ENCODE results near the gene KRTDAP. TPM values are rescaled to one million over a fixed set of nuclear protein-coding genes. Genes with fewer than 3 reads are reported as not detected.

The KRTDAP gene
- total and polyA plus RNA-seq, 9 of the 15 experiments (the other 6 are each of a cell fraction or from before 2014, with no cell fraction given) = not detected

GRCh38 chr19:35444735-35445134, 45.5 kb downstream of the KRTDAP start:
- ChIA-PET POLR2A (interaction anchor here (0.7 kb wide), 1 partner anchor 363 kb away, joined by 5 read pairs; no protein-coding TSS in a partner anchor), CTCF (ENCODE audit: low intra/inter-chr PET ratio) (no interaction called here)
- Histone ChIP-seq H3K9me3 (replicated peaks; ENCODE audit: control insufficient read depth, insufficient read depth, low read depth, low read length) (no peaks in the 10 kb centered on the region), H3K27me3 (ENCODE audit: control insufficient read depth in 2 of 2, insufficient read depth in 2 of 2, low read length in 2 of 2) (peaks cover 31 to 45% of the 10 kb centered on the region in 2 experiments), H3K79me2 (ENCODE audit: control insufficient read depth, insufficient read depth, low read length) (no peaks in the 10 kb centered on the region), H3K36me3 (ENCODE audit: control insufficient read depth, insufficient read depth, low read length) (no peaks in the 10 kb centered on the region), H3K9ac (ENCODE audit: insufficient read depth in 1 of 2, low read depth in 2 of 2, low read length in 2 of 2) (no peak overlapping the region), H3K4me1 (replicated peaks in 1 of 2; ENCODE audit: control insufficient read depth in 2 of 2, insufficient read depth in 2 of 2, low read length in 2 of 2) (peaks cover 6 to 12% of the 10 kb centered on the region in 2 experiments; a peak in 4 of 5 replicates), H3K9me1 (ENCODE audit: control insufficient read depth, insufficient read depth, low read length) (no peaks in the 10 kb centered on the region), H3K4me2 (ENCODE audit: insufficient read depth, low read length) (no peak overlapping the region), H3K27ac (ENCODE audit: extremely low read depth, low read depth, low read length) (no peak overlapping the region), H2AFZ (ENCODE audit: low read depth, low read length) (no peak overlapping the region), H4K20me1 (replicated peaks; ENCODE audit: control insufficient read depth, insufficient read depth, low read length) (no peaks in the 10 kb centered on the region), H3K4me3 (no peak overlapping the region)
- intact Hi-C loops (cut with micrococcal nuclease) (no loop called here), in situ Hi-C loops (cut with MboI) (no loop called here)
- DNase-seq (ENCODE audit: extremely low read depth in 1 of 4, low spot score in 3 of 4) (no peak), FAIRE-seq (no peak), ATAC-seq (no peak)
- 0% methylated on average over 1 of the region's 1 CpG for WGBS (ENCODE audit: insufficient coverage, low coverage, missing lambda C conversion rate)
- BruUV-seq (replicated peaks) = no TSS peak
- no peak for TF ChIP-seq TFAM (CRISPR knock-in tag; conservative IDR thresholded peaks at IDR 0.05)
- no peak for TF ChIP-seq CBX8 (IDR thresholded peaks at IDR 0.05; ENCODE audit: borderline replicate concordance, extremely low read depth, low read depth, low read length, poor library complexity, severe bottlenecking)
- no peak for TF ChIP-seq DLX4 (CRISPR knock-in tag; IDR thresholded peaks at IDR 0.05)
- no peak for TF ChIP-seq CBFA2T2 (conservative IDR thresholded peaks at IDR 0.05)
- no peak for TF ChIP-seq ZNF444 (CRISPR knock-in tag; IDR thresholded peaks at IDR 0.05)
- TF ChIP-seq, protein P1, sequence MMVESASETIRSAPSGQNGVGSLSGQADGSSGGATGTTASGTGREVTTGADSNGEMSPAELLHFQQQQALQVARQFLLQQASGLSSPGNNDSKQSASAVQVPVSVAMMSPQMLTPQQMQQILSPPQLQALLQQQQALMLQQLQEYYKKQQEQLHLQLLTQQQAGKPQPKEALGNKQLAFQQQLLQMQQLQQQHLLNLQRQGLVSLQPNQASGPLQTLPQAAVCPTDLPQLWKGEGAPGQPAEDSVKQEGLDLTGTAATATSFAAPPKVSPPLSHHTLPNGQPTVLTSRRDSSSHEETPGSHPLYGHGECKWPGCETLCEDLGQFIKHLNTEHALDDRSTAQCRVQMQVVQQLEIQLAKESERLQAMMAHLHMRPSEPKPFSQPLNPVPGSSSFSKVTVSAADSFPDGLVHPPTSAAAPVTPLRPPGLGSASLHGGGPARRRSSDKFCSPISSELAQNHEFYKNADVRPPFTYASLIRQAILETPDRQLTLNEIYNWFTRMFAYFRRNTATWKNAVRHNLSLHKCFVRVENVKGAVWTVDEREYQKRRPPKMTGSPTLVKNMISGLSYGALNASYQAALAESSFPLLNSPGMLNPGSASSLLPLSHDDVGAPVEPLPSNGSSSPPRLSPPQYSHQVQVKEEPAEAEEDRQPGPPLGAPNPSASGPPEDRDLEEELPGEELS (CRISPR knock-in tag; IDR thresholded peaks at IDR 0.05; ENCODE audit: borderline replicate concordance) = no peak
- TF ChIP-seq TCF7 (IDR thresholded peaks at IDR 0.05; ENCODE audit: borderline replicate concordance) = no peak
- no peak for TF ChIP-seq POLR3A (IDR thresholded peaks at IDR 0.05; ENCODE audit: borderline replicate concordance, extremely low read depth, insufficient read depth, insufficient read length)
- TF ChIP-seq EP300 (IDR thresholded peaks at IDR 0.05; ENCODE audit: low read length) = no peak
- no peak for TF ChIP-seq HMG20A (CRISPR knock-in tag; conservative IDR thresholded peaks at IDR 0.05)
- TF ChIP-seq ARHGAP35 (IDR thresholded peaks at IDR 0.05; ENCODE audit: partially characterized antibody) = no peak
- no peak for TF ChIP-seq BCL6 (CRISPR knock-in tag; IDR thresholded peaks at IDR 0.05)
- TF ChIP-seq, protein P2, sequence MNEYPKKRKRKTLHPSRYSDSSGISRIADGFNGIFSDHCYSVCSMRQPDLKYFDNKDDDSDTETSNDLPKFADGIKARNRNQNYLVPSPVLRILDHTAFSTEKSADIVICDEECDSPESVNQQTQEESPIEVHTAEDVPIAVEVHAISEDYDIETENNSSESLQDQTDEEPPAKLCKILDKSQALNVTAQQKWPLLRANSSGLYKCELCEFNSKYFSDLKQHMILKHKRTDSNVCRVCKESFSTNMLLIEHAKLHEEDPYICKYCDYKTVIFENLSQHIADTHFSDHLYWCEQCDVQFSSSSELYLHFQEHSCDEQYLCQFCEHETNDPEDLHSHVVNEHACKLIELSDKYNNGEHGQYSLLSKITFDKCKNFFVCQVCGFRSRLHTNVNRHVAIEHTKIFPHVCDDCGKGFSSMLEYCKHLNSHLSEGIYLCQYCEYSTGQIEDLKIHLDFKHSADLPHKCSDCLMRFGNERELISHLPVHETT (CRISPR knock-in tag; conservative IDR thresholded peaks at IDR 0.05 in 1 of 2, IDR thresholded peaks at IDR 0.05 in 1 of 2) = no peak
- no peak for TF ChIP-seq NCOR1 (IDR thresholded peaks at IDR 0.05)
- no peak for TF ChIP-seq CREB3L1 (IDR thresholded peaks at IDR 0.05; ENCODE audit: borderline replicate concordance, low read depth)
- TF ChIP-seq PTTG1 (tag; IDR thresholded peaks at IDR 0.05; ENCODE audit: low read depth) = no peak
- TF ChIP-seq NFE2 (IDR thresholded peaks at IDR 0.05; ENCODE audit: low read depth) = no peak

All from K562 (cell line).